Left forelimb (tissue), 1 donor: ENCODE measurements around the gene FIS1.

Source experiments
- DNase-seq: peaks from one replicate; pipeline ENCODE4 v3.0.0-alpha.2; 2018; ENCODE audit warnings: low spot score

The FIS1 gene

DNA sequence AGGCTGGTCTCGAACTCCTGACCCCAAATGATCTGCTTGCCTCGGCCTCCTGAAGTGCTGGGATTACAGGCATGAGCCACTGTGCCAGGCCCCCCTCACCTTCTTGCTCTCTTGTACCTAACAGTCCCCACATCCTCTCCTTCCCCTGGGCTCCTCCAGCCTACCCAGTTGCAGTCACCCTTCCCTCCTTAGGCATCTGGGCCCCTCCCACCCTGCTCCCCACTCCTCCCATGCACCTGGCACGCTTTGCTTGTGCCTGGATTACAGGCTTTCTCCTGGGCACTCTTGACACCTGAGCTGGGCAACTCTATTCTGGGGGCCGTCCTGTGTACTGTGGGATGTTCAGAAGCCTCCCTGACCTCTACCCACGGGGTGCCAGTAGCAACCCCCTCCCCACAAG is 10.2 kb downstream of the FIS1 start:
- no peak for DNase-seq

DNA sequence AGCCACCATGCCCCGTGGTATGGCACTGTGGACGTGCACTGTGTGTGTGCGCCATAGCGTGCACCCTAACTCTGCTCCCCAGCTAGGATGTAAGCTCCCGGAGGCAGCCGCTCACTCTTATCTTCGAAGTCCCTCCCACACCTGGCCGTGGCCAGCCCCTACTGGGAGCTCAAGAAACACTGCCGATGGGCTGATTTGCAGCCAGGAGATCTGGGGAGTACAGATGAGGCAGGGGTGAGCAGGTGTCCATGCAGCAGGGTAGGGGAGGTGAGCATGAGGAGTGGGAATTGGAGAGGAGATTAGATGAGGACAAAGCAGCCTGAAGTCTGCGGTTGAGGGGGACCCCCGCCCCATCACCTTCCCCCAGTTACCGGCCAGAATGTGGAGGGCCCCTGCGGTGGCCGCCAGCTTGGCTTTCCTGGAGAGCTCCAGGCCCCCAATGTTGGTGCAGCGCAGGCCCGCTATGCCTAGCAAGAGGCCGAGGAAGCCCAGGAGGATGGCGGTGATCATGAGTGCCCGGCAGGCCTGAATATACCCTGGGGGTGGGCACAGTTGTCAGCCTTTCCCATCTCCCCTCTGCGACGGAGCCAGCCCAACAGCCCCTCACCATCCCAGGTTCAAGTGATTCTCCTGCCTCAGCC is 10.9 kb downstream of the FIS1 start:
- DNase-seq, result no peak

DNA sequence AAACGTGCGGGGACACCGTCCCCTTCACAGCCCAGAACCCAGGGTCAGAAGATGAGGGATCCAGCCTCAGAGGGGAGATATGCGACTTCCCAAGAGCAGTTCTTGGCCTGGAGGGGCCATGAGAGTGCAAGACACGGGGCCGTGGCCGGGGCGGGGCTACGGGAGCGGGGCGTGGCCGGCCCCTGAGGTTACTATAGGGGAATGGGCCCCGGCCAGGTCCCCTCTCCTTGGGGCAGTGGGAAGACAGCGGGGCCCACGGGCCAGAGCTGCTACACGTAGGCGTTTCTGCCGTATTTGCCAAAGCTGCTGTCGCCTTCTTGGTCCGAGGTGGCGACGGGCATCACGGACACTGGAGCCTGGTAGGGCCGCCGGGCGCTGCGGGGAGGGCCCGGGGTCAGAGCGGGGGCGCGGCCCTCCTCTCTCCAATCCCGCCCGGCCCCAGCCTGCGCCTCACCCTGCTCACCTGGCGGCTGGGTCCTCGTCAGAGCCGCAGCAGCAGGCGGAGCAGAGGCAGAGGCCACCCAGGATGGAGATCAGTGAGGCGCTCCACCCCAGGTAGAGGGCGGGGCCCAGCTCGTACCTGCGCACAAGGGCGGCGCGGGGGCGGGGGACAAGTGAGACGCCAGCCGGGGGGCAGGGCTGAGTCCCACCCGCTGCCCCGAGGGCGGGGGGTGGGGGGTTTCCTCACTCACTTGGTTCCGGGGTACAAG is 12.6 kb downstream of the FIS1 start:
- DNase-seq, result no peak

DNA sequence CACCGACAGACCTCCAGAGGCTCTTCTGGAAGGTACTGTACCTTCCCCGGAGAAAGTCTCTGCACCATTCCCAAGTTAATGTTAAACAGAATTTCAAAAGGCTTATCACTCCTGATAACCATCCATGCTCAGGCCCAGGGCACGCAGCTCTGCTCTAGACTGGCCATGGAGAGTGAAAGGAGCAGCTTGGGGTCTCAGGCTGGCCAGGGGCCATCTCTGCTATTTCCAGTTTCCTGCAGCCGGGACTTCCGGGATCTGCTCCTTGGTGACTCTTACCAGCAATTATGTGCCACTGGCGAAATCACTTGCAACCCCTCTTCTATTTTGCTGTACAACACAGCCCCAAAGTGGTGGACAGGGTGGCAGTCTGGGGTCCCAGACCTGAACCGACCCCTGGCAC is 13.2 kb downstream of the FIS1 start:
- DNase-seq, result no peak

DNA sequence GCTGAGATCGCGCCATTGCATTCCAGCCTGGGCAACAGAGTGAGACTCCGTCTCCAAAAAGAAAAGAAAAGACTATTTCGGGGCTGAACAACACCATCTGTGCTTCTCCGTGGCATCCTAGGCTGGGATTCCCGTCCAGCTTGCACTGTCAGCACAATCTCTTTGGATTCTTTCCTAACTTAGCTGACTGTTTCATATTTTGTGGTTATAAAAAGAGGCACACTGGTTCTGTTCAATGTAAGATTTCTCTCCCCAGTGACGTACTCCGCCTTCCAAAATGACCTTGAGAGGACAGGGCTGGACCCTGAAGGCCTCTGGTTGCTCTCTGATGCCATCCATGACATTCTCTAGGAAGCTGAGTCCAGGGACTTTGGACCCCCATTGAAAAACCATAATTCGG is 18.2 kb downstream of the FIS1 start:
- DNase-seq, result no peak

DNA sequence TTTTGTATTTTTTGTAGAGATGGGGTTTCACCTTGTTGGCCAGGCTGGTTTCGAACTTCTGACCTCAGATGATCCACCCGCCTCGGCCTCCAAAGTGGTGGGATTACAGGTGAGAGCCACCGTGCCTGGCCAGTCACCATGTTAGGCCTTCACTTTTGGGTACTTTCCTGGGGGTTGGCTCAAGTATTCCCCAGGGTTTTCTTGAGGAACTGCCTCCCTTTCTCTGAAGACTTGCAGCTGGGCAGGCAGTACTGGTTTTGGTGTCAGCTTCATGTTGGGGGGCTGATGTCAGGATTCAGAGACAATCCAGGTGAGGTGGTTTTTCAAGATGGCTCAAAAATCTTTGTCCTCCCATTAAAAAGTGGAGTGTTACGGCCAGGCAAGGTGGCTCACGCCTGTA is 19.2 kb downstream of the FIS1 start:
- DNase-seq, result no peak

DNA sequence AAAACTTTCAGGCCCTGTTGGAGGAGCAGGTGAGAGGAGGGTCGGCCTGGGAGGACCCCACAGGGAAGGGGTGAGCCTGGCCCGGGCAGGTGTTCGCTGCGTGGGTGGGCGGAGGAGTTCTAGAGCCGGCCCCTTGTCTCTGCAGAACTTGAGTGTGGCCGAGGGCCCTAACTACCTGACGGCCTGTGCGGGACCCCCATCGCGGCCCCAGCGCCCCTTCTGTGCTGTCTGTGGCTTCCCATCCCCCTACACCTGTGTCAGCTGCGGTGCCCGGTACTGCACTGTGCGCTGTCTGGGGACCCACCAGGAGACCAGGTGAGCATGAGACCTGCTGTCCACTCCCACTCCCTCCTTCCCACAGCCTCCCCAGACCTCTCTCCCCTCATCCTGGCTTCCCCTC is 21.4 kb downstream of the FIS1 start:
- no peak for DNase-seq

DNA sequence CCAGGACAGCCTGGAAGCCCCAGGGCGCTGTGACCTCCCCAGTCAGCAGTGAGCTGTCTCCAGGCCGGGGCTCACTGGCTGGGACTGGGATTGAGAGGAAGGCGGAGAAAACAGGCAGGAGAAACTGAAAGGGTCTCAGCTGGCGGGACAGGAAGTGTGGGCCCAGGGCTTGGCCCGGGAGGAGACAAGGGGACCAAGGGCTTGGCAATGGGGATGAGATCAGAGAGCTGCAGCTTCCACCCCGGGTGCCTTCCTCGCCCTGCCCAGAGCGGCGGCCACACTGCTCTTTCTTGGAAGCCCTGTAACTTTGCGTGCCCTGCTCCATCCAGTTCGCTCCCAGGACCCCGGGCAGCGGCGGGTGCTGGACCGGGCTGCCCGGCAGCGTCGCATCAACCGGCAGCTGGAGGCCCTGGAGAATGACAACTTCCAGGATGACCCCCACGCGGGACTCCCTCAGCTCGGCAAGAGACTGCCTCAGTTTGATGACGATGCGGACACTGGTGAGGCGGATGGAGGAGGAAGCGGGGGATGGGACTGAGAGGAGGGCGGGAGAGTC is 22.5 kb downstream of the FIS1 start:
- no peak for DNase-seq

DNA sequence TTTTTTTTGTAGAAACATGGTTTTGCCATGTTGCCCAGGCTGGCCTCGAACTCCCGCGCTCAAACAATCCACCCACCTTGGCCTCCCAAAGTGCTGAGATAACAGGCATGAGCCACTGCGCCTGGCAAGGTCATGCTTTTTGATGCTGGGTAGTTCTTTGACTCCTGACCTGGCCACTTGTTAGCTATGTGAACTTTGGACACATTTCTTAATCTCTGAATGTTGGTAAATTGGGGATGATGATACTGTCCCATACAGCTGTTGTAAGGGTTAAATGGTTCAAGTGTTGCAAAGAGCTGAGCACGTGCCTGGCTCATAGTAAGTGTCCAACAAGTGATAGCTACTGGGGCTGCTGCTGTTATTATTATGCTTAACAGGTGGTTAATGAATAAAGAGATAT is 24.6 kb downstream of the FIS1 start:
- no peak for DNase-seq

DNA sequence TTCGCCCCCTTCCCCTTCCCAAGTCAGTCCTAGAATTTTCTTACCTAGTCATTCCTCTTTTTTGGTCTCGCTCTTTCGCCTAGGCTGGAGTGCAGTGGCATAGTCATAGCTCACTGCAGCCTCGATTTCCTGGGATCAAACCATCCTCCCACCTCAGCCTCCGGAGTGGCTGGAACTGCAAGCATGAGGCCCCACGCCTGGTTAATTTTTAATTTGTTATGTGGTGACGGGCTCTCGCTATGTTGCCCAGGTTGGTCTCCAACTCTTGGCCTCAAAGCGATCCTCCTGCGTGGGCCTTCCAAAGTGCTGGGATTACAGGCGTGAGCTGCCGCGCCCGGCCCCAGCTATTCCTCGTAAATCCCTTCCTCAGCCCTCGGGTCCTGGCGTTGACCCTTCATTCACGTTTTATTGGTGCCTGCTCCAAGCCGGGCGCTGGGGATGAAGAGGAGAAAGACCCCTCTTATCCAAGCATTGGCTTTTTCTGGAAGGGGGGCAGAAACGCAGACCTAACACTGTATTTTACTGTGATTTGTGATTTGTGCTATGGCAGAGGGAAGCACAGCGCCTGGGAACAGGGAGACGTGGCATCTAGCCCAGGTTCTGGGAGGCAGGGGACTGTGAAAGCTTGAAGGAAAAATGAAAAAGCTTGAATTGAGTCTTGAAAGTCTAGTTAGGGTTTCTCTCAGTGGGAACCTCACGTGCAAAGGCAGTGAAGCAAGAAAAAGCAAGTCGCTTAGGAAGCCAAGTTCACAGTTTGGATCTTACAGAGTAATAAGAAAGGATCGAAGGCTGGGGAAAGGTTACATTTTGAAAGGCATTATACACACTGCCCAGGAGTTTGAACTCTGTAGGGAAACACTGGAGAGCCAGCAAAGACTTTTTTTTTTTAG is 26.4 kb downstream of the FIS1 start:
- no peak for DNase-seq

DNA sequence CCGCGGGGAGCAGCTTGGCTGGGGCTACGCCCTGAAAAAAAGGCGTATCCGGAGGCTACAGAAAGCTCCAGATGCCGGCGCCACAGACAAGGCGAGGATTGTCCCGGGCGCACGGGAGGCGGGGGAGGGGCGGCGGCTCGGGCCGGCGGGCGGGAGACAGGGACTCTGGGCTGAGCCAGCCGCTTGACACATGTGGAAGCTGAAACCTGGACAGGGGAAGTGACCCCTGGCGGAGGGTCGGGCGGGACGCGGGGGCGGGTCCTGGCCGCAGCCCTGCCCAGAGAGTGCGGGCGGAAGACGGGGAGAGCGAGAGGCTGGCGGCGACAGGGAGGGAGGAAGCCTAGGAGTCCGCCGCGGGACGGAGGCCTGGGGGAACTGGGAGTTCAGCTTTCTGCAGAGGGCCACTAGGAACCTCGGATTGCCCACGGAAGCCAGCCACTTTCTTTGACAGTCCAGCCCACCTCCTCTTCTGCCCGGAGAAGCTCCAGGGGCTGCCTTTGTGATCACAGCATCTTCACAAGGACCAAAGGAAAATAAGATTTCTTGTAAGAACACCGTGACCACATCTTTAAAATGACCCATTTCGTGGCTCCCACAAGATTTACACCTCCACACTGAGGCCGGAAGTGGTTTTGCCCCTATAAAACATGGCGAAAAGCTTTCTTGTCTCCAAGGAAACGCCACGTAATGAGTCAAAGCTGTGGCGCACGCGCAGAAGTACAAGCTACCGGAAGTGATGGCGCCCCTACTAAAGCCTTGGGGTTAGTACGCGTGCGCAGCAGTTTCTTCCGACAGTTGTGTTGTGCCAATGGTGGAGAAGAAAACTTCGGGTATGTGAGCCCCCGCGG is 27.3 kb downstream of the FIS1 start, which contains the start of the genes PLOD3 and ZNHIT1:
TSS of gene PLOD3 (minus strand) at position 194 of the 848 bp plus-strand sequence. CDS start 307 bp downstream, outside the sequence.
TSS of gene ZNHIT1 (plus strand) at position 778 of the 848 bp plus-strand sequence. CDS start at position 809, 31 bp downstream.
- peak; percentile 94 for DNase-seq

DNA sequence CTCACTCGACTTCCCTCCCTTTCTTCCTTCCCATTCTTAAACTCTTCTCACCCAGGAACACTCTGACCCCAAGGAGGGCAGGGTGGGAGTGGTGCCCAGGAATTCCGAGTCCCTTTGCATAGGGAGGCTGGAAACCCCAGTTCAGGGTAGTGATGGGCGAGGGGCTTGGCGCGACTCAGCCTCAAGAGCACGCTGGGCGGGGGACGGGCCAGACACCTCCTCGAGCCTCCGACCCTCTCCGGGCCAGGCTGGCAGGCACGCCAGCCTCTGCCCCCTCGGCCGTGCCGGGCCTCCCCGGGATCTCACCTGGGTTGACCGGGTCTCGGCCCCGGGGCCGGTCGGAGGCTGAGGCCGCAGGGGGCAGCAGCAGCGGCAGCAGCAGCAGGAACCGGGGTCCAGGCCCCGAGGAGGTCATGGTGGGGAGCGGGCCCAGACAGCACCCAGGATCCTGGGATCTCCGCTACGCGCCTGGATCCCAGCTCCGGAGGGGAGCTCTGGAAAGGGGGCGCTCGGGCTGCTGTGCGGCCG is 28.0 kb downstream of the FIS1 start:
- DNase-seq, result no peak

DNA sequence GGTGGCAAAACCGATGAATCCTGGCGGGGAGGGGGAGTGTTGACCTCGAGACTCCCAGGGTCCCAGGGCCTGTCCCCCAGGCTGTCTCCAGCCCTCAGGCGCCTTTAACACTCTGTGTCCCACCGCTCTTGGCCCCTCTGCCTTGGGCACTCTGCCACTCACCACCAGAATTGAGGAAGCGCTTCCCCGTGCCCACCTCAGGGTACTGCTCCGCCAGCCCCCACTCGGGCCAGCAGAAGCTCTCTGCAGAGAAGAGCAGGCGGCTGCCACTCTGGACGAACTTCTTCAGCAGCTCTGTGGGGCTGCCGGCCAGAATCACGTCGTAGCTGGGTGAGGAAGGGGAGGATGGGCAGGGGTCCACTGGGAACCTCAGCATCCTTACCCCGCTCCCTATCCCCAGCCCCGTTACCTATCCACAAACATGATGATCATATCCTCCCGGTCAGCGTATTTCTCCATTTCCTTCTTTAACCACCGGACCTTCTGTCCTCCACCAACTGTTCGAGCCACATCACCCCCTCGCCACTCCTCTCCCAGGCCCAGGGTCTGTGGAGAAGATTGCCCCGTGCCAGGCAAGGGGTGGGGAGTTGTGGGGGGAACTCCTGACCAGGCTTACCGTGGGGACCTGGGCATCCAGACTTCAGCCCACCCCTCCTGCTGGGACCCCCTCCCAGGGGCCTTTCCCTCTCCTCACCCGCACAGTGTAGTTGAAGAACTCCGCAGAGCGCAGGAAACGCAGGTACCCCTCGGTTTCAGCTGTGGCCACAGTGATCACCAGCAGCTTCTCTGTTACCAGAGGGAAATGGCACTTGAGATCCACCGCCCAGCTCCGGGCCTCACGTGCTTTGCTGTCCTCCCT is 28.7 kb downstream of the FIS1 start:
- no peak for DNase-seq

DNA sequence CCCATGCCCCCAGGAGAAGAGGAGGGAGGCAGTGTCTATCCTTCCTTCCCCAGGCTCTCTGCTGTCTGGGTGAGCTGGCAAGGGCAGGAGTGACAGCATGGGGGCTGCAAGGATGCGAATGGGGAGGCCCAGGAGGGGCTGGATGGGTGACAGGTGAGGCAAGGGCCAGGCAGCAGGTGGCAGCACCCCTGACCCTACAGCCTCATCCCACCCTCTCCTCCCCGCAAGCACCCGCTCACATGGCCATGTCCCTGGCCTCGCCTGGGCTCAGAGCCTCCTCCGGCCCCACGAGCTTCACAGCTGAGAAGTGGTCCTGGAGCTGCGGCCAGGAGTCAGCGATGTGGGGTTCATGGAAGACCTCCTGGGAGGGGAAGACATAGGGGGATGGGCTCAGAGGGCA is 32.9 kb downstream of the FIS1 start:
- no peak for DNase-seq

DNA sequence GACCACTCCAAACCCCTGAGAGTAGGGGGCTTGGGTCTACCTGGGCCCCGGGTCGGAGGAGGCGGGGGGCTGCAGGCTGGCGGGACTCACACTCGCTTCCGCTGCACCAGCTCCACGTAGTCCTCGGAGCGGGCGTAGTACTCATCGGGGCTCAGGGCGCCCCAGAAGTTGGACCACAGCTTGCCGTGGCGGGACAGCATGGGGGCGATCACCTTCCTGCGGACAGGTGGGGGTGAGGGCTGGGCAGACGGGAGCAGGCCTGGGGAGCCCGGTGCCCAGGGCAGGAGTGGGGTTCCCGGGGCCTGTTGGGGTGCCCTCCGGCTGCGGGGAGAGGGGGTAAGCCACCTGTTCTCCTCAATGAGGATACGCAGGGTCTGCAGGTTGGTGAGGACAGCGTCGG is 33.4 kb downstream of the FIS1 start:
- DNase-seq, result no peak

DNA sequence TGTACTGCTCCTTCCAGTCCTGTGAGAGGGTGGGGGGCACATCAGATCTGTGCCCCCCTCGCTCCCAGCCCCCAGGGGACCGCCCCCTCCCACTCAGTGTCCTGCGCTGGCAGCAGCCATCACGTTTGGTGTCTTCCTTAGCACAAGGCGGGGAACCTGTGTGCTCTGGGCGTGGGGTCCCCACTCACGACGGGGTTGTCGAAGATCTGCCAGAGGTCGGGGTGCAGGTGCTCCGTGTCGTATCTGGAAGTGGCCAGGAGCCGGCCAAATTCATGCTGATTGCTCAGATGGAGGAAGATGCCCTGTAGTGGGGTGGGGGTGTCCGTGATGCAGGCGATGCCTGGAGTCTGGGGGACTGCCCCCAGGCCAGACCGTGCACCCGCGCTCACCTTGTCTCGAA is 34.7 kb downstream of the FIS1 start:
- no peak for DNase-seq

DNA sequence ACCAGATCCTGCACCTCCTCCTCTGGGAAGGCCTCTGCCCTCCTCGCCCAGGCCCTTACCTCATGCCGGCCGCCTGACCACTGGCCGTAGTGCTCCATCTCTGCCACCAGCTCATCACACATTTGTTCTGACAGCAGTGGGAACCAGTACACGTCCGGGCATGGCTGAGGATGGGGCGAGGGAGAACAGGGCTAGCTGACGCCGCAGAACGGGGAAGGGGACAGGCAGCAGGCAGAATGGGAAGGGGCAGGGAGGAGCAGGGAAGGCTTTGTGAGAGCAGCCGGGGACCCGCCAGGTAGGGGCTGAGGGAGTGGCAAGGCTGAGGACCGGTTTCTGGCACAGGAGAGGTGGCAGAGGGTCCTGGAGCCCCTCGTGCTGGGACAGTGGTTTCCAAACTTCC is 36.1 kb downstream of the FIS1 start:
- DNase-seq, result no peak

DNA sequence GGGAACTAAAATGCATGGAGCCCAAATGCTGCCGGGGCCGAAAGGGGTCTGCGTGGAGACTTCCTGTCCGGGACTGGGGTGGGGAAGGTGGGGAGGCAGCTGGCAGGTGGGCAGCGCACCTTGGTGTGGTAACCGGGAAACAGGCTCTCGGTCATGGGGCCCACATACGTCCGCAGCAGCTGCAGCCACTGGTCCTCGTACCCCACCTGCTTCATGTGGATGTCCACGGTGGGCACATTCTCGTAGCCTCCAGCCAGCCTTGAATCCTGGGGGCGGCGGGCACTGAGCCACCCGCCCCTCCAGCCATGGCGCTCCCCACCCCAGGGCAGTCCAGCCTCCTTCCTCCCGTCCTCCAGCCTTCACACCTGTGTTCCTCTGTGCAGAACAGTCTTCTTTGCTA is 37.4 kb downstream of the FIS1 start:
- no peak for DNase-seq

DNA sequence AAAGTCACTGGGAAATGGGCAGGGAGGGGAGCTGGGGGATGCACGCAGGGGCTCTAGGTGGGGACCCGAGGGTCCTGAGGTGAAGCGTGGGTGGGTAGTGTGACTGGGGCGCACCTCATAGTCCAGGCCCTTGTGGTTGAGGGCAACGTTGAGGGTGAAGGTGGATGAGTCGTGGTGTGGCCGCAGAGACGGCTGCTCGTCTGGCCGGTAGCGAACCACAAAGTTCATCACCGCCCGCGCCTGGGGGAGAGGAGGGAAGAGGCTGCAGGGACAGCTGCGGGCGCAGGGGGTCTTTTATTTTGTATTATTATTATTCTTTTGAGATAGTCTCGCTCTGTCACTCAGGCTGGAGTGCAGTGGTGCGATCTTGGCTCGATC is 38.2 kb downstream of the FIS1 start:
- no peak for DNase-seq

DNA sequence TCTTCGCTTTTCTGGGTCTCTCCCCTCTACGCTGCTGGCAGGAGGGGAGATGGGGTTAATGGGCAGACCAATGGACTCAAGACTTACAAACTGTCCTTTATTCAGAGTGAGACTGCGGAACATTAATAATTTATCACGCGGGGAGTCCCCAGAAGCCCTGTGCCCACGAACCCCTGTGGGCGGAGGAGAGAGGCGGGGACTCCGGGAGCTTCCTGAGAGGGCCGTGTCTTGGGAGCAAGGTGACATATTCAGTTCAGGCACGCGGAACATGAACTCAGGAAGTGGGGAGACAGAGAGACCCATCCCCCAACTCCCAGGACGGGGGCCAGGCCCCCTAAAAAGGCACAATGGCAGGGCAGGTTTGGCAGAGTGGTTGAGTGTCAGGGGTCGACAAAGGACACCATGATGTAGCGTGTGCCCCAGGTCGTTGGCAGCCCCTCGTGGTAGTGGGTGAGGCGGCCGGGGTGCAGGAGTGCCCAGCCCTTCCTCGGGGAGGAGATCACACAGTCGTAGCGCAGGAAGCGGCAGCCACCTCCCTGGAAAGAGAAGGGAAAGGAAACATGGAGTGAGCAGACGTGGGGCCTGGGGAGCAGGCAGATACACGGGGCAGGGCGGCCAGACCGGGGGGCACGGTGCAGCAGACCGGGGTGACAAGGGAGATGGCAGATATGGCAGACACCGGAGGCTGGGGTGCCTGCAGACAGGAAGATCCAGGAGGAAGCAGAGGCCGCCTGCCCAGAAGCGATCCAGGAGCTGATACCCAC is 38.8 kb downstream of the FIS1 start:
- DNase-seq, result no peak
